Testis (tissue), 2 donors: ENCODE data around the gene MACF1.

Experiments used
- POLR2A ChIP-seq: fragments of 450-650 bp; IDR thresholded peaks from one replicate; pipeline ENCODE4 v1.6.1; 2017; ENCODE audit warnings: antibody characterized with exemption, mild to moderate bottlenecking, moderate library complexity
- TF ChIP-seq, protein P1 (sequence below), 3 experiments: fragments of 450-650 bp in 2 of 3; fragments of 200-600 bp in 1 of 3; sonication (generic) in 1 of 3; IDR thresholded peaks; one replicate each; pipeline ENCODE4 v1.5.1; 2016 to 2019; ENCODE audit warnings: antibody characterized with exemption in 3 of 3, mild to moderate bottlenecking in 2 of 3, moderate library complexity in 1 of 3

DNA sequence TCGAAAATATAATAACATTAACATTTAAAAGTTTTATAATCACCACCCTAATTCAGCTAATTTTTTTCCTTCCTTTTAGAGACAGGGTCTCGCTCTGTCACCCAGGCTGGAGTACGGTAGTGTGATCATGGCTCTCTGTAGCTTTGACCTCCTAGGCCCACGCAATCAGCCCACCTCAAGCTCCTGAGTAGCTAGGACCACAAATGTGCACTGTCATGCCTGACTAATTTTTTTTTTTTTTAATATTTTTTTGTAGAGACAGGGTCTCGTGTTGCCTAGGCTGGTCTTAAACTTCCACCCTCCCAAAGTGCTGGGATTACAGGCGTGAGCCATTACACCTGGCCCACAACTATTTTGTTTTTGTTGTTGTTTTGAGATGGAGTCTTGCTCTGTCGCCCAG lies 172.2 kb downstream of the MACF1 start:
- TF ChIP-seq, protein P1, sequence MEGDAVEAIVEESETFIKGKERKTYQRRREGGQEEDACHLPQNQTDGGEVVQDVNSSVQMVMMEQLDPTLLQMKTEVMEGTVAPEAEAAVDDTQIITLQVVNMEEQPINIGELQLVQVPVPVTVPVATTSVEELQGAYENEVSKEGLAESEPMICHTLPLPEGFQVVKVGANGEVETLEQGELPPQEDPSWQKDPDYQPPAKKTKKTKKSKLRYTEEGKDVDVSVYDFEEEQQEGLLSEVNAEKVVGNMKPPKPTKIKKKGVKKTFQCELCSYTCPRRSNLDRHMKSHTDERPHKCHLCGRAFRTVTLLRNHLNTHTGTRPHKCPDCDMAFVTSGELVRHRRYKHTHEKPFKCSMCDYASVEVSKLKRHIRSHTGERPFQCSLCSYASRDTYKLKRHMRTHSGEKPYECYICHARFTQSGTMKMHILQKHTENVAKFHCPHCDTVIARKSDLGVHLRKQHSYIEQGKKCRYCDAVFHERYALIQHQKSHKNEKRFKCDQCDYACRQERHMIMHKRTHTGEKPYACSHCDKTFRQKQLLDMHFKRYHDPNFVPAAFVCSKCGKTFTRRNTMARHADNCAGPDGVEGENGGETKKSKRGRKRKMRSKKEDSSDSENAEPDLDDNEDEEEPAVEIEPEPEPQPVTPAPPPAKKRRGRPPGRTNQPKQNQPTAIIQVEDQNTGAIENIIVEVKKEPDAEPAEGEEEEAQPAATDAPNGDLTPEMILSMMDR (IDR thresholded peaks at IDR 0.05) = no peak
- no peak for TF ChIP-seq POLR2A
